GM12801 (cell line): ENCODE results near the gene HHIP.

Experiments
- TF ChIP-seq, protein P1 (sequence below): IDR thresholded peaks from one replicate; pipeline ENCODE4 v1.5.1; 2011; ENCODE audit warnings: control low read depth; ENCODE audit not compliant: insufficient read length; ENCODE audit errors: extremely low read depth

Gene HHIP

DNA sequence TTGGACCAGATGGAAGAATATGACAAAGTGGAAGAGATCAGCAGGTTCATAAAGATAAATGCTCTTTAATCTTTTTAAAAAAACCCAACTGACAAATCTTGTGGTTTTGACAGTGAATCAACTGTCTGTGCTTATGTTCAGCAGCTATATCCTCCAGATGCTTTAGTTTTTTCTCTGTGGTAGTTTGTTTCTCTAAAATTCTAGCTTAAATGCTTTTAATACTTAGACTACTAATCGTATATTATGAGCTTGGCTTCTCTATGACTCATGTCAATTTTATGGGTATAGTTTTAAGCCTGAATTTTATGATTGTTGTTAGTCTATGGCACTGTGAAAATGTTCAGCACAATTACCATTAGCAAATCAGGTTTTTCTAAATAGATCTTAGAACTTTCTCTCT is 12.9 kb downstream of the HHIP start:
- TF ChIP-seq, protein P1, sequence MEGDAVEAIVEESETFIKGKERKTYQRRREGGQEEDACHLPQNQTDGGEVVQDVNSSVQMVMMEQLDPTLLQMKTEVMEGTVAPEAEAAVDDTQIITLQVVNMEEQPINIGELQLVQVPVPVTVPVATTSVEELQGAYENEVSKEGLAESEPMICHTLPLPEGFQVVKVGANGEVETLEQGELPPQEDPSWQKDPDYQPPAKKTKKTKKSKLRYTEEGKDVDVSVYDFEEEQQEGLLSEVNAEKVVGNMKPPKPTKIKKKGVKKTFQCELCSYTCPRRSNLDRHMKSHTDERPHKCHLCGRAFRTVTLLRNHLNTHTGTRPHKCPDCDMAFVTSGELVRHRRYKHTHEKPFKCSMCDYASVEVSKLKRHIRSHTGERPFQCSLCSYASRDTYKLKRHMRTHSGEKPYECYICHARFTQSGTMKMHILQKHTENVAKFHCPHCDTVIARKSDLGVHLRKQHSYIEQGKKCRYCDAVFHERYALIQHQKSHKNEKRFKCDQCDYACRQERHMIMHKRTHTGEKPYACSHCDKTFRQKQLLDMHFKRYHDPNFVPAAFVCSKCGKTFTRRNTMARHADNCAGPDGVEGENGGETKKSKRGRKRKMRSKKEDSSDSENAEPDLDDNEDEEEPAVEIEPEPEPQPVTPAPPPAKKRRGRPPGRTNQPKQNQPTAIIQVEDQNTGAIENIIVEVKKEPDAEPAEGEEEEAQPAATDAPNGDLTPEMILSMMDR = no peak

DNA sequence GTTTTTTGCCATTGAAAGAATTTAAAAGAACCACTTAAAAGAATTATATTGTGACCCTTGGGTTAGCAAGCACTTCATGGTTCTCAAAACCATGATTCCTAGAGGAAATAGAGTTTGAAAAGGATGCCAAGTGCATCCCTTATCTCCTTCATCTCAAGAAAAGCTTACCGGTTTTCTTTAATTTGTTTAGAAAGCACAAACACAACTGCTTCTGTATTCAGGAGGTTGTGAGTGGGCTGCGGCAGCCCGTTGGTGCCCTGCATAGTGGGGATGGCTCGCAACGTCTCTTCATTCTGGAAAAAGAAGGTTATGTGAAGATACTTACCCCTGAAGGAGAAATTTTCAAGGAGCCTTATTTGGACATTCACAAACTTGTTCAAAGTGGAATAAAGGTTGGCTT is 13.5 kb downstream of the HHIP start:
- TF ChIP-seq, protein P1 = no peak

DNA sequence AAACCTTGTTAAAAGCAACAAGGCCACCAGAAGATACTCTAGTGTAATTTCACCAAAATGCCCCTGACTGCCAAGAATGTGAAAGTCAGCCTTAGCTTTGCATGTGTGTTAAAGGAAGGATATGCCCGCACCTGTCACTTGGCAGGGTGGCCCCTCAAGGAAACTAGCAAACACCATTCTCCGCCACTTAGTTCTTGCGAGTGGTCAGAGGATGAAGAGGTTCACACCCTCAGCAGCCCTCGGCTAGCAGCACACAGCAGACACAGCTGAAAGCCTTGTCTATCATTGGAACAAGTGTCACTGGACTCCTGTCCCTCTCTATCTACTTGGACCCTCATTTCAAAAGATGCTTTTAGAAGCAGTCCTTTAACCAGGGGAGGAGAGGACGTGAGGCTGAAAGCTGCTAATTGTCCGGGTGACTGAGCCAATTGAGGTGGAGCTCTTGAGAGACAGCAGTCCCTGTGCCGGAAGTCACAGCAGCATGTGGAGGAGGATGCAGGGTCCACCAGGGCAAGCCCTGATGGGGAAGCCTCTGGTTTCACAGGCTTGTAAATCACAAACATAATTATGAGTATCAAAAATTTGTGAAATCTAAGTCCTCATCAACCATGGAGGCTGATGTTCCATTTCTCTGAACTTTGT is 18.0 kb downstream of the HHIP start:
- TF ChIP-seq, protein P1 = no peak

DNA sequence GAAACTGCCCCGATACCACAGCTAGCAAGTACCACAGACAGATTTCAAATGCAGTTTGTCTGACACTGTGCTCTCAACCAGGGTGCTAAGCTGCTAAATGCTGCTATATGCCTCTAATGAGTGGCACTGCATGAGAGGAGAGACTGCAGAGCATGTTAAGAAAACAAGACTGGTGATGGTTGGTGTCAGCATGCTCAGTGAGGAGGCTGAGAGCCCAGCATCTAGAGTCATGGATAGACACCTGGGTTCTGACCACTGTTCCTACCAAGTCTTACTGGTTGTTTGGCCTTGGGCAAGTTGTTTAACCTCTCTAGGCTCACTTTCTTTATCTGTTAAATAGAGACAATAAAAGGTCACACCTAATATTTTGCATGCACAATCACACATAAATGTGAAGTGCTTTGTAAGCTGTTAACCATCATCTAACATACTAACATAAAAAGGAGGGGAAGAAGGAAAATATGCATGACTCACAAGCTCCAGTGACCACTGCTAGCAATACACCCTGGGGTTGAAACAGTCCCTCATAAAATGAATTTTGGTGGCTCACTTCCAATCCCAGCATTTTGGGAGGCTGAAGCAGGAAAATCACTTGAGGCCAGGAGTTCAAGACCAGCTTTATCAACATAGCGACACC is 20.7 kb downstream of the HHIP start:
- TF ChIP-seq, protein P1 = no peak

DNA sequence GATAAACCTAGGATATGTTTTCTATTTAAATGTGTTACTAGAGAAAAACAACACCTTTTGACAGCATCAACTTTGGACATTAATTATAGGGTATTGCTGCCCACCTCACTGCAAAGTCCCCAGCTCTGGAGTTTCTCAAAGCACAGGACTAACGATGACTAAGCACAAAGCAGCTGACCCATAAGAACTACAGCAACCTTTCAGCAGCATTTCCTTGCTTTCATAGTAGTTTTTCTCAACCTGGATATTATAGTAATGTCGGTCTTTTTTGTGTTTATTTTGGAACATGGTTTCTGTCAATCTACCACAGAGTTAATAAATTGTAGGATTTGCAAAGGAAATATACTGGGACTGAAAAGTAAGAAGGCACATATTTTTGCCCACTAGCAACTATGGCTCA is 21.5 kb downstream of the HHIP start:
- TF ChIP-seq, protein P1 = no peak

DNA sequence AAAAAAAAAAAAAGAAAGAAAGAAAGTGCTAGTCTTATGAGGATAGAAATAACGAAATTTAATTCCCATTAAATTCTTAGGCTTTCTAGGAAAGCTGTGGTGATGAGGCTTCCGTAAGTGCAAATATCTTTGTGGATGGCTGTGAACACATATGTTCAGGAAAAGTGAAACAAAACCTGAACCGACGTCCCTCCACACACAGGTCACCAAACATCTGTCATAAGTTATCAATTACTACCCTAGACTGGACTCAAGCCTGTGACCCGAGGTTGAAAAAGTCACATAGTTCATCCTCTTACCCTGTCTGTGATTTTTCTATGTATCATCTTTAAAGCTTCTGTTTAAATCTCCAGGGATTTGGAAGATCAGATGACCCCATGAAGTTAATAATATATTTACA is 24.8 kb downstream of the HHIP start:
- TF ChIP-seq, protein P1 = no peak

DNA sequence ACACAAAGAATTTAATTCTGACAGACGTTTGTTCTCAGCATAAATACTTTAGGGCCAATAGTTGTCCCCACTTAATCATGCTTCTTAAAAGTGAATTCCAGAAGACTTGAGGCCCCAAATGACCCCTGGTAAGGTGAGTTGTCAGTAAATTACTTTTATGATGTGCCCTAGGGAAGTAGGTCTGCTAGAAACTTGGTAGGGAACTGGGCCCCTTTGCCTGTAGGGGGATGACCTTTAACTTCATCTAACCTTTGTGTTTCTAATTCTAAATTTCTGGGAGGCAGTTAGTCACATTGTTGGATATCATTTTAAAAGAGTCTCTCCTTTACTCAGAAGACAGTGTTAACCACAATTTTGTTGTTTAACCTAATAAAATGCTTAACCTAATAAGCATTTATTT is 28.8 kb downstream of the HHIP start:
- TF ChIP-seq, protein P1 = no peak
